Keratinocyte (primary cell): ENCODE results near the gene PARK7. TPM values are rescaled to one million over a fixed set of nuclear protein-coding genes. Genes with fewer than 3 reads are reported as not detected.

ENCODE experiments used
- DNase-seq: peaks from one replicate; pipeline ENCODE4 v3.0.0-alpha.2; 2011; ENCODE audit warnings: low read depth, missing footprints, low spot score
- FAIRE-seq: peaks from 2 replicates; lab custom pipeline; 2011; peaks lifted over from hg19 to GRCh38; lab: Jason Lieb, UNC
- H2AFZ ChIP-seq: 2 replicates; pipeline ENCODE4 v1.6.0; 2012; ENCODE audit warnings: low read length, control low read depth, inconsistent platforms; ENCODE audit not compliant: control insufficient read depth
- H3K27ac ChIP-seq: 2 replicates; pipeline ENCODE4 v1.5.1; 2011; ENCODE audit warnings: low read length; ENCODE audit not compliant: control insufficient read depth, insufficient read depth
- H3K27me3 ChIP-seq: 3 replicates; pipeline ENCODE4 v1.6.0; 2011; ENCODE audit warnings: low read length; ENCODE audit not compliant: control insufficient read depth, insufficient read depth; ENCODE audit errors: extremely low read depth
- H3K36me3 ChIP-seq, 2 experiments: 2 replicates in 1 of 2; 3 replicates in 1 of 2; pipeline ENCODE4 v1.5.1; 2011; ENCODE audit warnings: low read length in 2 of 2, mild to moderate bottlenecking in 1 of 2; ENCODE audit not compliant: control insufficient read depth in 2 of 2, insufficient read depth in 2 of 2; ENCODE audit errors: extremely low read depth in 1 of 2
- H3K4me1 ChIP-seq: 3 replicates; pipeline ENCODE4 v1.5.1; 2011; ENCODE audit warnings: low read length; ENCODE audit not compliant: control insufficient read depth, insufficient read depth; ENCODE audit errors: extremely low read depth
- H3K4me2 ChIP-seq: 3 replicates; pipeline ENCODE4 v1.6.0; 2011; ENCODE audit warnings: low read depth, low read length; ENCODE audit not compliant: control insufficient read depth, insufficient read depth; ENCODE audit errors: extremely low read depth
- H3K4me3 ChIP-seq, 3 experiments: fragments of 200-600 bp in 1 of 3; sonication (generic) in 1 of 3; 2 replicates in 2 of 3; 3 replicates in 1 of 3; pipeline ENCODE4 v1.5.1; 2011 to 2016; ENCODE audit warnings: low read length in 3 of 3, mild to moderate bottlenecking in 3 of 3, control low read depth in 2 of 3, inconsistent platforms in 1 of 3, low read depth in 1 of 3, mixed read lengths in 1 of 3, mixed run types in 1 of 3, moderate library complexity in 1 of 3; ENCODE audit not compliant: control insufficient read depth in 2 of 3, insufficient read depth in 2 of 3; ENCODE audit errors: extremely low read depth in 1 of 3
- H3K79me2 ChIP-seq: 2 replicates; pipeline ENCODE4 v1.6.0; 2012; ENCODE audit warnings: low read length; ENCODE audit not compliant: control insufficient read depth, insufficient read depth
- H3K9ac ChIP-seq: 3 replicates; pipeline ENCODE4 v1.6.0; 2011; ENCODE audit warnings: low read length; ENCODE audit not compliant: control insufficient read depth, insufficient read depth; ENCODE audit errors: extremely low read depth
- H3K9me1 ChIP-seq: 3 replicates; pipeline ENCODE4 v1.6.0; 2011; ENCODE audit warnings: low read length; ENCODE audit not compliant: control insufficient read depth, insufficient read depth; ENCODE audit errors: extremely low read depth
- H3K9me3 ChIP-seq: 2 replicates; pipeline ENCODE4 v1.5.1; 2012; ENCODE audit warnings: low read depth, low read length; ENCODE audit not compliant: control insufficient read depth
- H4K20me1 ChIP-seq: 3 replicates; pipeline ENCODE4 v1.6.0; 2011; ENCODE audit warnings: low read length; ENCODE audit not compliant: control insufficient read depth, insufficient read depth; ENCODE audit errors: extremely low read depth
- CTCF ChIP-seq, 3 experiments: IDR thresholded peaks in 1 of 3; conservative IDR thresholded peaks in 1 of 3; optimal IDR thresholded peaks in 1 of 3; 2 replicates in 2 of 3; 3 replicates in 1 of 3; pipeline versions ENCODE3 to v1.5.1; 2011; ENCODE audit warnings: low read length in 3 of 3, mild to moderate bottlenecking in 3 of 3, moderate library complexity in 2 of 3, control low read depth in 1 of 3, inconsistent platforms in 1 of 3; ENCODE audit not compliant: insufficient read depth in 2 of 3; ENCODE audit errors: extremely low read depth in 1 of 3
- EZH2 ChIP-seq: IDR thresholded peaks from one replicate; pipeline ENCODE4 v1.6.1; 2012; ENCODE audit warnings: inconsistent platforms, mild to moderate bottlenecking, low read length, moderate library complexity
- dilution Hi-C: fragments of 300-500 bp; cut with MboI; formaldehyde crosslinking; loops from one replicate; pipeline ENCODE4 v1.7.0; 2020; ENCODE audit warnings: low sequenced_read_pairs; ENCODE audit not compliant: extremely low pct_ligation_motif_present
- polyA plus RNA-seq, 5 experiments: library from polyadenylated mRNA; depleted of rRNA in 3 of 5; stranded (reverse) in 3 of 5; stranded (forward) in 1 of 5; unstranded in 1 of 5; fragments of >200 nt; gene quantifications; 1 replicate in 1 of 5; 2 replicates in 3 of 5; 3 replicates in 1 of 5; pipeline versions ENCODE4 v1.2.1 to v1.2.3, GENCODE V29; 2011 to 2012; ENCODE audit warnings: missing spikeins in 2 of 5, low read depth in 1 of 5, low replicate concordance in 1 of 5

The PARK7 gene
- polyA plus RNA-seq, 1 donor (not counting 4 experiments of a cell fraction or from before 2014, with no cell fraction given): 502 TPM

- peak; percentile 82 for FAIRE-seq
- Histone ChIP-seq H3K36me3 (no peaks in the 10 kb centered on the region), H3K4me3 (peak overlapping the region; percentile 48 to 70 (median 66)), H3K9me3 (no peaks in the 10 kb centered on the region), H3K27me3 (no peaks in the 10 kb centered on the region), H4K20me1 (no peaks in the 10 kb centered on the region), H3K4me1 (peaks cover 10% of the 10 kb centered on the region), H3K27ac (peak overlapping the region; percentile 41), H3K9ac (peak overlapping the region; percentile 68), H3K4me2 (peak overlapping the region; percentile 96), H2AFZ (peak overlapping the region; percentile 97), H3K9me1 (no peaks in the 10 kb centered on the region), H3K79me2 (no peaks in the 10 kb centered on the region)
- DNase-seq: no peak
- no peak for TF ChIP-seq CTCF (optimal IDR thresholded peaks at IDR 0.05 in 1 of 3, IDR thresholded peaks at IDR 0.05 in 1 of 3, conservative IDR thresholded peaks at IDR 0.05 in 1 of 3; ENCODE audit: extremely low read depth in 1 of 3, insufficient read depth in 2 of 3, low read length in 3 of 3)
- dilution Hi-C loops: no loop called here
These were observed 7.5 kb upstream of the PARK7 start for GRCh38 chr1:7953850-7954609.

- Histone ChIP-seq H3K9me1 (no peaks in the 10 kb centered on the region), H3K27ac (peak overlapping the region; percentile 41), H3K79me2 (no peaks in the 10 kb centered on the region), H3K4me2 (peak overlapping the region; percentile 96), H3K4me3 (peak overlapping the region; percentile 48 to 70 (median 66)), H3K9me3 (no peaks in the 10 kb centered on the region), H2AFZ (peak overlapping the region; percentile 97), H3K4me1 (peaks cover 5% of the 10 kb centered on the region), H3K27me3 (no peaks in the 10 kb centered on the region), H3K9ac (peak overlapping the region; percentile 68), H4K20me1 (no peaks in the 10 kb centered on the region), H3K36me3 (no peaks in the 10 kb centered on the region)
- FAIRE-seq: no peak
- dilution Hi-C loops: no loop called here
- no peak for TF ChIP-seq EZH2
- no peak for TF ChIP-seq CTCF (optimal IDR thresholded peaks at IDR 0.05 in 1 of 3, IDR thresholded peaks at IDR 0.05 in 1 of 3, conservative IDR thresholded peaks at IDR 0.05 in 1 of 3; ENCODE audit: extremely low read depth in 1 of 3, insufficient read depth in 2 of 3, low read length in 3 of 3)
- DNase-seq: no peak
These were observed 6.8 kb upstream of the PARK7 start for GRCh38 chr1:7954683-7955082.
